Muscle of back (tissue), 13 donors: ENCODE results near the gene PREP. TPM values are rescaled to one million over a fixed set of nuclear protein-coding genes. Genes with fewer than 3 reads are reported as not detected.
"Not testable (repeated sequence)": the region's sequence is repeated elsewhere in the genome, so short reads cannot be mapped to it uniquely, and the experiment has no call there.

ENCODE experiments used
- DNase-seq, 3 donors: peaks; one replicate each; pipeline versions ENCODE4 v3.0.0 to v3.0.0-alpha.2; 2013
- long read RNA-seq, 9 donors: transcript quantifications; one replicate each; lab custom pipeline, GENCODE V29; 2026
- polyA plus RNA-seq, 10 donors: library from polyadenylated mRNA; unstranded; fragments of 120-200 nt; gene quantifications; one replicate each; pipeline ENCODE4 v1.2.1, GENCODE V29; 2013; ENCODE audit not compliant: insufficient read length in 10 of 10

The PREP gene
- polyA plus RNA-seq = 10 to 100 TPM; 32.7 to 47.4 (median 37.7) TPM
- long read RNA-seq, donor 1, transcript PREP-201 (15 exons, 2,905 nt) = major isoform, 5 of 10 reads
- long read RNA-seq, donor 1, partial matches to known transcripts = 5 of 10 reads
- long read RNA-seq, donor 1, other reads (novel, unspliced or antisense) = 0 of 10 reads
- long read RNA-seq, donor 2, transcript PREP-201 (15 exons, 2,905 nt) = major isoform, 12 of 12 reads
- long read RNA-seq, donor 2, partial matches to known transcripts = 0 of 12 reads
- long read RNA-seq, donor 2, other reads (novel, unspliced or antisense) = 0 of 12 reads
- long read RNA-seq, donor 3 = 0 reads
- long read RNA-seq, donor 4, transcript PREP-201 (15 exons, 2,905 nt) = major isoform, 5 of 12 reads
- long read RNA-seq, donor 4, partial matches to known transcripts = 7 of 12 reads
- long read RNA-seq, donor 4, other reads (novel, unspliced or antisense) = 0 of 12 reads
- long read RNA-seq, donor 5, partial matches to known transcripts = 0 of 2 reads
- long read RNA-seq, donor 5, other reads (novel, unspliced or antisense) = 0 of 2 reads
- long read RNA-seq, donor 6, partial matches to known transcripts = 0 of 3 reads
- long read RNA-seq, donor 6, other reads (novel, unspliced or antisense) = 0 of 3 reads
- long read RNA-seq, donor 7, partial matches to known transcripts = 8 of 11 reads
- long read RNA-seq, donor 7, other reads (novel, unspliced or antisense) = 0 of 11 reads
- long read RNA-seq, donor 8, partial matches to known transcripts = 0 of 2 reads
- long read RNA-seq, donor 8, other reads (novel, unspliced or antisense) = 0 of 2 reads
- long read RNA-seq, donor 9, partial matches to known transcripts = 0 of 1 reads
- long read RNA-seq, donor 9, other reads (novel, unspliced or antisense) = 0 of 1 reads

GRCh38 chr6:105402939-105403935 lies at the start of gene PREP:
TSS of gene PREP (minus strand) at chr6:105403082. CDS start at chr6:105402891, 191 bp downstream.
- peak; percentile 85 to 93 (median 86) for DNase-seq

- no peak for DNase-seq
Observed at GRCh38 chr6:105452376-105452775, 49.5 kb upstream of the PREP start.

- no peak for DNase-seq
Observed at GRCh38 chr6:105449756-105450390, 47.0 kb upstream of the PREP start.

GRCh38 chr6:105445481-105445880 lies 42.6 kb upstream of the PREP start:
- DNase-seq = peak in 2 of 3 donors; percentile 14 to 22

GRCh38 chr6:105443941-105444340 lies 41.1 kb upstream of the PREP start:
- no peak for DNase-seq

- DNase-seq = no peak
Observed at GRCh38 chr6:105442369-105442768, 39.5 kb upstream of the PREP start.

DNA sequence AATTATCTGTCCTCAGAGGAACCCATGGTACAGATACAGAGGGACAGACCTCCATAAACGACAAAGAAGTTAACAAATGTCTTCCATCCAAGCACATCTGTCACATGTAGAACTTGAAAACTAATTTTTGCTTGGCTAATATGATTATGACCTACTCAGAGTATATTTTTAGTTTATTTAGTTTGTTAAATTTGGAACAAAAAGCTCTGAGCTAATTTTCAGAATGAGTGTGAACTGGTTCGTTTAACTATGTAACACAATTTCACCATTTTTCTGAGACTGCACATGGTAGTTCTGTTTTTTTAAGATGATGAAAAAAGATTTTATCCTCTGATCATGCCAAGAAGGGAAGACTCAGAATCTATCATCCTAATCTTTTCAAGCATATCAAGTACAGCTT lies 34.4 kb upstream of the PREP start:
- DNase-seq = no peak

DNA sequence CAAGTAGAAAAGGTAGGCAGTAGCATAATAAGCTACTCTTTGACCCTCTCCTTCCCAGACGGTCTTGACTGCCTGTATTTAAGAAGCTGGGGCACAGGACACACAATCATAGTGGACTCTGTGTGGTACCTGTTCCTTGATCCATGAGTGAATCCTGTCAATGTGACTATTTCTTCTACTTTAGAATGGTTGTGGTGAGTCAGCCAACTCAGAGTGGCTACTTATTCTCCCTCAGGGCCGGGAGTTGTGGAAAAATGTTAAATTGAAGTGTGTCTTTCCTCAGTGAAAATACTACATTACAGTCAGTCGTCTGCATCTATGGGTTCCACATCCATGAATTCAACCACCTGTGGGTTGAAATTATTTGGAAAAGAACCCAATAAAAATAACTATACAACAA lies 30.8 kb upstream of the PREP start:
- DNase-seq = no peak

DNA sequence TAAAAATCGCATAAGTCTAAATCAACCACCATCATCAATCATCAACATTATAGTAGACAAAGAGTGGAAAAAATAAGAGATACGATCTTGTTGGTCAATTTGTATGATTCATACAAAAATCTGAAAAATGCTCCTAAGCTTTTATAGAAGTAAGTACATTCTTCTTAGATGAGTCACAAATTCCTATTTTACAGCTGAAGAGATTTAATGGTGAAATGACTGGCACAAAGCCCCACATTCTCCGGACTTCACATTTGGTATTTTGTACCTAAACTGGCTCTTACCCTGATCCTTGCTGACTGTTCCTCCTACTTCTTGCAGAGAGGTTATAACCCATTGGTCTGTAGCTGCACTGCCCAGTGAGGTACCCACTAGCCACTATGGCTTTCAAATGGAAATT lies 29.9 kb upstream of the PREP start:
- peak in 1 of 3 donors; percentile 75 for DNase-seq

DNA sequence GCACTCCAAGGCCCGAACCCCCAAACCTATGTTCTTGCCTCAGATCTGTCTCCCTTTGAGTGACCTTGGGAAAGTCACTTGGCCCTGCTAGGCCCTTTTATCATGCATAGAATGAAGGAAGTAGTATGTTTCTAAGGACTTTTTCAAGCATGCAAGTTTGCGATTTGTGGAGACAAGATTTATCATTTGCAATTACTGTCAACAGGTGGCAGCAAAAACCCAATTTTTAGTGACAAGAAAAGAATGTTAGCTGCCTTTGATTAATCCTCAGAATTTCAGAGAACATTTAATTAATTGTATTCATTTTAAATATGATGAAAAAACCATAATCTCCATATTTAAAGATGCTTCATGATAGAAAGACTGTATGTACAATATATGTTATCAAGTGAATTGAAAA lies 28.3 kb upstream of the PREP start:
- peak; percentile 39 to 61 (median 44) for DNase-seq

GRCh38 chr6:105430685-105431084 lies 27.8 kb upstream of the PREP start:
- DNase-seq = no peak

DNA sequence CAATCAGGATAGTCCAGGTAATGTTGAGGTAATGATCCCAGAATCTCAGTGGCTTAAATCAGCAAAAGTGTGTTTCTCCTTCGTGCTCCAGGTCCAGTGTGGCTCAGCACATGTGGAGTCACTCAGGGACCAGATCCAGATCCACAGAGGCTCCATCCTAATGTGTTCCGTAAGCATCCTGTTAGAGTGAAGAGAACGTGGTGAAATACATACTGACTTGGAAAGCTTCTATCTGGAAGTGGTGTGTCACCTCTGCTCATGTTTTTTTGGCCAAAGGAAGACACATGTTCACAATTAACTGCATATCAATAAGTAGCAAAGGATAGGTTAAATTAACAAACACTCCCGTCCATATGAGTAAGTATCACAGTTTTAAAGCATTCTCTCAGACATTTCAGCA lies 26.8 kb upstream of the PREP start:
- DNase-seq = no peak

DNA sequence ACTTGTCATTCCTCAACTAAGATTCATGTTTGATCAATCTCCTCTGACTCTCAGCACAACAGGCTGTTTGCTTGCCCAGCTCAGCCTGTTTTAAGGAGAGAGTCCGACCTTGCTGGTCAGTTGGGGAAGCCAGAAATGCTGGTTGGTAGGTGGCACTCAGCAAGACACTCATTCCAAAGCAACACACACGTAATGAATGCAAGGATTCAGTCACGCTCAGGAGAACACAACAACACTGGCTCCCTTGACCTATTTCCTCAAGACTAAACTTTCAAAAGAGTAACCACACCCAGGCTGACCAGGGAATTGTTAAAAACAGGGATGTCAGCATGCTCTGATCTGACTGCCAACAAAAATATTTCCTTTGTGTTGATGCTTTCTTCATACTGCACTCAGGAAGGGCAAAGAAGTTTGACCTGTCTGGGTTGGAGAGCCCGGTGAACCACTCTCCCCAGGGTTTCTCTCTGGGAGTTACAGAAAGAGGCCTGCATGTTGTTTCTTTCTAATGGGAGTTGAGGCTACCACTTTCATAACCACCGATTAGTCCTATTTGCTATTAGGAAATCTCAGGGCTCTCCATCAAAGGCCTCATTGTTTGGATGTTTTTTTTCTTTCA lies 25.6 kb upstream of the PREP start:
- no peak for DNase-seq

GRCh38 chr6:105424175-105424783 lies 21.4 kb upstream of the PREP start:
- peak; percentile 32 to 67 (median 54) for DNase-seq

- not testable (repeated sequence) for DNase-seq
Observed at GRCh38 chr6:105416971-105417370, 14.1 kb upstream of the PREP start.

DNA sequence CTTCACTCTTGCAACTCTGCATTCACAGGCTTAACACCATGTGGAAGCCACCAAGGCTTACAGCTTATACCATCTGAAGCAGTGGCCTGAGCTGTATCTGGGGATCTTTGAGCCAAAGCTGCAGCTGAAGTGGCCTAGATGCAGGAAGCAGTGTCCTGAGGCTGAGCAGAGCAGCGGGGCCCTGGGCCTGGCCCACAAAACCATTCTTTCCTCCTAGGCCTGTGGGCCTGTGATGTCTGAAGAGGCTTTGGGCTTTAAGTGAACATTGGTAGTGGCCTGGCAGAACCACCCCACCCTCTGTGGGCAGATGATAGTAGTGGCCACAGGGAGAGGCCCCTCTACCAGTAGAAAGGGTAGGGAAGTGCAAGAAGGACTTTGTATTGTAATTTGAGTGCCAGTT lies 6.9 kb upstream of the PREP start:
- no peak for DNase-seq

DNA sequence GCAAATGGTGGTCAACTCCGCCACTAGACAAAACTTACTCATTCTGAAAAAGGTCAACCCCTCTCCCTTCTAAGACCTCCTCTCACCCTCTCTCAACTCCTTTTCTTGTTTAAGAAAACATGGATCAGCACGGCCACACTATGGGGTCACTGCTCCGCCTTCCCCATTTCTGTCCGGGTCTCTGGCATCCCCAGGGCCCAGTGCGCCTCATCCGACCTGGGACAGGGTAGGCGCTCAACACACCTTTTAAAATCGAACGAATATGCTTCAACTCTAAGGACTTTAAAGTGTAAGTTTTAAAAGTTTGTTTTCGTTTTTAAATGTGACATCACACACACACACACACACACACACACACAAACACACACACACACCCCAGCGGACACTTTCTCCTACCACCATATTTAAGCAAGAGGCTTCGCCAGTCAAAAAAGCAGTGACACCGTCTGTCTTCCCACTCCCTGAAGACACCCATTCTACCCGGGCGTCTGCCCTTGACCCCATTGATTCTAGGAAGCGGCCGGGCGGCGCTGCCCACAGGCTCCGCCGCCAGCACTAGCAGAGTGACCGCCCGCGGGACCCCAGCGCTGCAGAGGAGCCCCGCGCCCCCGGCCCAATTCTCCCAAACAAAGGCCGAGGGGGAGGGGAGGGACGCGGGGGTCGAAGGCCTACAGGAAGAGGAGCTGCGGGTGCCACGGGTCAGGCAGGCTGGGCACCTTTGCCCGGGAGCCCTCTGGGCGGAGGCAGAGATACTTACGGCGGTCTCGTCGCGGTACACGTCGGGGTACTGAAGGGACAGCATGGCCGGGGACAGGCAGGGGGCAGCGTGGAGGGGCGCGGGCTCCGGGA lies 568 bp downstream of the PREP start:
- DNase-seq = peak in 1 of 3 donors; percentile 79

GRCh38 chr6:105401247-105402089 lies 1.4 kb downstream of the PREP start:
- no peak for DNase-seq
